Activated T-cell treated with anti-CD3 and anti-CD28 coated beads, Interleukin-2, amount 50 U/mL, for 24 hours (primary cell): ENCODE data around the gene ZC3H13.

ENCODE experiments used
- DNase-seq: peaks from one replicate; pipeline ENCODE4 v3.0.0-alpha.2; 2020
- H3K27ac Mint-ChIP-seq: 2 replicates; pipeline ENCODE4 v1.8.0; 2020; ENCODE audit warnings: mild to moderate bottlenecking, mixed read lengths
- H3K27me3 Mint-ChIP-seq: 2 replicates; pipeline ENCODE4 v1.8.0; 2020; ENCODE audit warnings: mixed read lengths
- H3K36me3 Mint-ChIP-seq: 2 replicates; pipeline ENCODE4 v1.8.0; 2020; ENCODE audit warnings: low read depth, mixed read lengths
- H3K4me1 Mint-ChIP-seq: 2 replicates; pipeline ENCODE4 v1.8.0; 2020; ENCODE audit warnings: low read depth, mixed read lengths
- H3K4me3 Mint-ChIP-seq: 2 replicates; pipeline ENCODE4 v1.8.0; 2020; ENCODE audit warnings: mild to moderate bottlenecking, moderate library complexity, mixed read lengths
- H3K9me3 Mint-ChIP-seq: 2 replicates; pipeline ENCODE4 v1.8.0; 2020; ENCODE audit warnings: mixed read lengths

ZC3H13 gene

DNA sequence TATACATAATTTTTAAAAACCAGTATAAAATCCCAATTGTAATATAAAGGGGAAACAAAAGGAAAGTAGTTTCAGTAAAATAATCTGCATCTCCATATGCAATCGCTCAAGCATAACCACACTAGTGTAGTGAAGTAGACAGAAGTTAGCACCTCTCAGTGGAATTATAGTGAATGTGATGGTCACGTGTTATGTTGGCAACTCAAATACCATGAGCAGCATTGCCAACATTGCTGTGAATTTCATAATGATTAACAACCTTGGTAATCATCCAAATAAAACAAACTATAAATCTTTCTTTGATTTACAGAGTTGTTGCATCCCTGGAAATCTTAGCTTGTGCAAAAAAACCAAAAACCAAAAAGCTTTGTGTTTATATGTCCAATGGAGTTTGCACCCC, 123.7 kb downstream of the ZC3H13 start:
- no peak overlapping the region for H3K4me3 Mint-ChIP-seq
- H3K27ac Mint-ChIP-seq, result no peak overlapping the region
- H3K9me3 Mint-ChIP-seq, result no peaks in the 10 kb centered on the region
- no peaks in the 10 kb centered on the region for H3K36me3 Mint-ChIP-seq
- DNase-seq, result no peak
- H3K27me3 Mint-ChIP-seq, result peaks cover 19% of the 10 kb centered on the region
- peaks cover 10% of the 10 kb centered on the region for H3K4me1 Mint-ChIP-seq

DNA sequence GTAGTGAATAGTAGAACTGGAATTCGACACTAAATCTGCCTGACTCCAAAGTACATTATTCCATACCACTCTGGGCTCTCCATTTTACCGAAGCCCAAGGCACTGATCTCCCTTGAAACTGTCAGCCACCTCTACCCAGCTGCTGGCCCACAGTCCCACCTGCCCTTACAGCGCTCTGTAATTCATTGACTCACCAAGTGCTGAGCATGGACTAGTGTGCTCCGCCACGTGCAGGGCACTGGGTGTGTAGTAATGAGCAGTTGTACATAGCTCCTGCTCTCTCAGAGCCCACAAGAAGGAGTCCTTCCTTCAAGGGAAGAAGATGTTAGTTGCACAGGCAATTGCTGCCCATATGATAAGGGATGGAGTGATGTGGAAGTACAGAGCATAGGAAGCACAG, 124.4 kb downstream of the ZC3H13 start:
- Mint-ChIP-seq H3K4me3 (no peak overlapping the region), H3K36me3 (no peaks in the 10 kb centered on the region), H3K9me3 (no peaks in the 10 kb centered on the region), H3K4me1 (peaks cover 3% of the 10 kb centered on the region), H3K27me3 (peaks cover 14% of the 10 kb centered on the region), H3K27ac (no peak overlapping the region)
- no peak for DNase-seq

DNA sequence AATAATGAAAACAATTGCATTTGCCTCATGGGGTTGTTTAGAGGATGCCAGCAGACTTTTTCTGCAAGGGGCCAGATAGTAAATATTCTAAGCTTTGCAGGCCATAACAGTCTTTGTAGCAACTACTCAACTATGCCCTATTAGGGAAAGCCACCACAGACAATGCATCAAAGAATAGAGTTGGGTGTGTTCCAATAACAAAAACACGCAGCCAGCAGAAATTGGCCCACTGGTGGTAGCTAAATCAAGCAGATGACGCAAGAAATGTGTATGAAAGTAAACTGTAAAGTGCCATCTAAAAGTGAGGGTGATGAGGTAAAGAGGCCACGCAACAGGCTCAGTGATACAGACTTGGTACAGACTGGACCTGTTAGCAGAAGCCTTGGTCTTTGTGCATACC, 125.8 kb downstream of the ZC3H13 start:
- Mint-ChIP-seq H3K4me3 (no peak overlapping the region), H3K4me1 (no peaks in the 10 kb centered on the region), H3K9me3 (no peaks in the 10 kb centered on the region), H3K27ac (no peak overlapping the region), H3K36me3 (no peaks in the 10 kb centered on the region), H3K27me3 (peaks cover 2% of the 10 kb centered on the region)
- DNase-seq, result no peak

DNA sequence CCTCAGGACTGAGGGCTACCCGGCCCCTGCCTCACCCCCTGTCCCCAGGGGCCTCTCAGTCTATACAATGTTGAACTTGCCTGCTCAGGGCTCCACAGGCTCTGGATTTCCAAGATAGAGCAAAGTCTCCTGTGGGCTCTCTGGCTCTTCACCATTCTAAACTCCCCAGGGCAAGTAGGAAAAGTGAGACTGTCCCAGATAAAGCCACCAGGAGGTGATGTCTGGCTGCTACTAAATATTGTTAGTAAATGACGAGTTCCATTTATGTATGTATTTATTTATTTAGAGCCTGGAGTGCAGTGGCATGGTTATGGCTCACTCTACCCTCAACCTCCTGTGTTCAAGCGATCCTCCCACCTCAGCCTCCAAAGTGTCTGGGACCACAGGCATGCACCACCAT, 127.4 kb downstream of the ZC3H13 start:
- no peaks in the 10 kb centered on the region for H3K27me3 Mint-ChIP-seq
- H3K27ac Mint-ChIP-seq, result no peak overlapping the region
- no peak for DNase-seq
- no peak overlapping the region for H3K4me3 Mint-ChIP-seq
- no peaks in the 10 kb centered on the region for H3K4me1 Mint-ChIP-seq
- H3K9me3 Mint-ChIP-seq, result no peaks in the 10 kb centered on the region
- no peaks in the 10 kb centered on the region for H3K36me3 Mint-ChIP-seq

DNA sequence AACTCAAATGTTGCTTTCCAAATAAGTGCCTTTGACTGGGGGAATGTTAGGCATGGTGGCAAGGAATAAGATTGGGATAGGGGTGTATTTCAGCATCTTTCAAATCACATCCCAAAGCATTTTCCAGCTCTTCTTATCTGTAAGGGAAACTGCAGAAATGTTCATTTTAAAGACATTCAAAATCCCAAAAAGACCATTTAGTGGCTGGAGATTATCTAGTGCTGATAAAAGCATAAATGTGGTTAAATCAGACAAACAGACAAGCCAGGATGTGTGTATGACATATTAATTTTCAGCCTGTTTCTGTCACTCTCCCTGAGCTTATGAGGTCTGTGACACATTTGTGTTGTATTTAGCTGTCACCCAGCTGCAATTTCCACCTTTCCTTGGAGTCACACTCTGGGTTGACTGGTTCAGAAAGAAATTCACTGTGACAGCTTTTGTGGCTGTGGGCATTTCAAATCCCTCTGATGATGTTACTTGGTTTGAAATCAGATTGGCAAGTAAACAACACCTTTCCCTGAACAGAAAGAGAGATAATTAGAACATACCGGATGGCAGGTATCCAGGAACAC, 131.3 kb downstream of the ZC3H13 start:
- peaks cover 8% of the 10 kb centered on the region for H3K4me1 Mint-ChIP-seq
- no peaks in the 10 kb centered on the region for H3K27me3 Mint-ChIP-seq
- H3K4me3 Mint-ChIP-seq, result no peak overlapping the region
- no peaks in the 10 kb centered on the region for H3K9me3 Mint-ChIP-seq
- H3K36me3 Mint-ChIP-seq, result no peaks in the 10 kb centered on the region
- no peak overlapping the region for H3K27ac Mint-ChIP-seq
- DNase-seq, result no peak

DNA sequence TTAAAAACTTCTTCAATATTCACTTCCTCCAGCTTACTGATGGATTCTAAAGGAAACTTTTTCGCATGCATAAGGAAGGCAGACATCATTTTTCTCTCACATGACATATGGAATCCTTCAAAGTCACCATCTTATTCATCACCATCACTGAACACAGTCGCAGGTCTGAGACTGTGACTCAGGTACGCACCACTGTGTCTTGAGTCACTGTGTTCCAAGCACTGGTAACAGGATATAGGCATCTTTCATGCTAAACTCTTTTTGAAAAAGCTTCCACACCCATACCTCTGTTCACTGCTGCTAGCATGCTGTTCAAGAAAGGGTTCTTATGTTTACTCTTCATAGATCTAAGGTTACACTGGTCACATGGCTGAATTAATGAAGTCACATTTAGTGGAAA, 133.9 kb downstream of the ZC3H13 start:
- H3K36me3 Mint-ChIP-seq, result no peaks in the 10 kb centered on the region
- H3K4me3 Mint-ChIP-seq, result no peak overlapping the region
- H3K27me3 Mint-ChIP-seq, result no peaks in the 10 kb centered on the region
- peaks cover 8% of the 10 kb centered on the region for H3K4me1 Mint-ChIP-seq
- H3K27ac Mint-ChIP-seq, result no peak overlapping the region
- no peak for DNase-seq
- no peaks in the 10 kb centered on the region for H3K9me3 Mint-ChIP-seq

DNA sequence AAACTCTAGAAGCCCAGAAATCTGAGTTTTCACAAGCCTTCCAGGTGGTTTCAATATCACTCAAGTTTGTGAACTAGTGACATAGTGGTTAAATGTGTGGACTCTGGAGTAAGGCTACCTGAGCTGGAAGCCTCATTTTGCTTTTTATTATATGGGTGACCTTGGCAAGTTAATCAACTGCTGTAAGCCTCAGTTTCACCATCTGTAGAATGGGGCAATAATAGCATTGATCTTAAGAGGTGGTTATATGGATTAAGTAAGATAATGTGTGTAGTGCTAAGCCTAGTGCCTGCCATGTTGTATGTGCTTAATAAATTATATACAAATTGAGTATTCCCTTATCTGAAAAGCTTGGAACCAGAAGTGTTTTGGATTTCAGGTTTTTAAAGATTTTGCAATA, 135.5 kb downstream of the ZC3H13 start:
- Mint-ChIP-seq H3K27ac (no peak overlapping the region), H3K27me3 (no peaks in the 10 kb centered on the region), H3K4me3 (no peak overlapping the region), H3K9me3 (no peaks in the 10 kb centered on the region), H3K4me1 (peaks cover 8% of the 10 kb centered on the region), H3K36me3 (no peaks in the 10 kb centered on the region)
- DNase-seq, result no peak

DNA sequence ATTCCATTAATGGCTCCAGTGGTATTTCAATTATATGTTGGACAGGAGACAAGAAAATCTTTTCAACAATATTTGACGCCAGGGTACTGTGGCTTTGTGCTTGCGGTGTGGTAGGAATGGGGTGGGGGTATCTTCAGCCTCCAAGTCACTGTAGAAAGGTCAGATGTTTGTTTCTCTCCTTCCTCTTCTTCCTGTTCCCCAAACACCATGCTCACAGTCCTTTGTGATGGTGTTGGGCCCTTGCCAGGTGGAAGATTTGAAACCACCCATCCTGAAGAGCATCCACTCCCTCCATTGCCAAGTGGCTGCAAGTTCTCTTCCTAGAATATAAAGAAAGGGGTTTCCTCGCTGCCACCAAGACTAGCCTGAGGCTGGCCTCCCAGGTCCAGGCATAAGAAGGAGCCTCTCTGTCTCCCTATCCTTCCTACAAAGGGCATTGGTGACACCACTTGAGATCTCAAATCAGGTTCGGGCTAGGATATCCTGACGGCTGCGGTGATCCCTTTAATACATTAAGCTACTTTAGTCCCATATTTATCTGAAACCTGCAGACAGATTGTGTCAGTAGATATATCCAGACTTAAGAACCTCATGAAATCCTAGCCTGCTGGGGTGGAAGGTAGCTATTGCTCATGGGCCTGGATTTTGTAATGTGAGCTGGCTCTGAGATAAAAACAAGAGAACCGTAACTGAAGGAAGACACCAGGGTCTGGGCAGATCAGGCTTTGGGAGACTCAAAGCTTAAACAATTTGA, 136.7 kb downstream of the ZC3H13 start:
- Mint-ChIP-seq H3K4me3 (no peak overlapping the region), H3K9me3 (no peaks in the 10 kb centered on the region), H3K27ac (no peak overlapping the region), H3K36me3 (no peaks in the 10 kb centered on the region), H3K4me1 (peaks cover 8% of the 10 kb centered on the region), H3K27me3 (no peaks in the 10 kb centered on the region)
- no peak for DNase-seq

DNA sequence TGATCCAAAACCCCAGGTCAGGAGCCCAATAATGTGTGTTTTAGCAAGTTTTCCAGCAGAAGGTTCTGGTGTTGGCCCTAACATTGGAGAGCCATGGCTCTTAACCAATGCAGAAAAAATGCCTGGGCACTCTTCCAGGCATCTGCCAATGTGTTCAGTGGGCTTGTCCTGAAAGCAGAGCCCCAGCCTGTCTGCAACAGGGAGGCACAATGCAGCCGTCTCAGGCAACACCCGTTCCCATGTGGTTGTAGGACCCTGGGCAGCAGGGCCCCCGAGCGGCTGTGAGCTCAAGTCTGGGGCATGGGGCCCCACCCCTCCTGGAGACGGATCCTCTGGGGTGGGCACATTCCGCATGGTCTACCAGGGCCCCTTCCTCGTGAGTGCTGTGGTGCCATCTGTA, 142.9 kb downstream of the ZC3H13 start:
- Mint-ChIP-seq H3K36me3 (no peaks in the 10 kb centered on the region), H3K4me3 (no peak overlapping the region), H3K27me3 (no peaks in the 10 kb centered on the region), H3K4me1 (no peaks in the 10 kb centered on the region), H3K9me3 (no peaks in the 10 kb centered on the region), H3K27ac (no peak overlapping the region)
- DNase-seq, result no peak

DNA sequence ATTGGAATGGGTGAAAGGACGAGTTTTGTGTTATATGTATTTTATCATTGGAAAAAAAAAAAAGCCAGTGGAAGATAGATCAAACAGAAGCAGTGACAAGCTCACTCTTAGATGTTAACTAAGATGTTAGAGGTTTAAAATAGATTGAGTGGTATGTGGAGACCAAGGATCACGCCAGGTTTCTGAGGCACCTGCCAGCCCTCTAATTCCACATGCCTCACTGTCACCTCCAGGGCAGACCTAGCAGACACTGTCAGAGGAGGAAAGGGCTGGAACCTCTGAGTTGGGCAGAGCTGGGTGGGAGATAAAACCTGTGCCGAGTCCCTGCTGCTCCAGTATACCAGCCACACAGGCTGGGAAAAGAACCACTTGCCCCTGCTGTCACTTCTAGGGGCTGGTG, 143.5 kb downstream of the ZC3H13 start:
- no peak overlapping the region for H3K4me3 Mint-ChIP-seq
- DNase-seq, result no peak
- H3K4me1 Mint-ChIP-seq, result no peaks in the 10 kb centered on the region
- H3K27me3 Mint-ChIP-seq, result no peaks in the 10 kb centered on the region
- H3K36me3 Mint-ChIP-seq, result no peaks in the 10 kb centered on the region
- H3K27ac Mint-ChIP-seq, result no peak overlapping the region
- H3K9me3 Mint-ChIP-seq, result no peaks in the 10 kb centered on the region

DNA sequence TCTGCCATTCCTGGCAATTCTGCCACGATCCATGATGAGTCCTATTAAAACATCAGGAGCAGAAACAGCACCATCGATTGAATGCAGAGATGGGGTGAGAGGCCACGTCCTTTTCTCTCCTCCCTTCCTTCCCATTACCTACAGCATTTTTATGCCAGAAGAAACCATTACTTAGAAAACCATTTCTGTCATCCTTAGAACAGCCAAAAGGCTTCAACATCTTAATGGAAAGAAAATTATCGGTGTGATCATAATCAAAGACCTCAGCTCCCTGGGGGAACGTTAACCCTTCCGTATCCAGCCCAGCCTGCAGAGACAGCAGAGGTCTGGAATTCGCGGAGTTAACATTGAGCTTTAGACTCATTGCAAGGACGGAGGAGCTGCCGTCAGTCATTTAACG, 145.0 kb downstream of the ZC3H13 start:
- DNase-seq, result no peak
- H3K9me3 Mint-ChIP-seq, result no peaks in the 10 kb centered on the region
- H3K27me3 Mint-ChIP-seq, result no peaks in the 10 kb centered on the region
- H3K4me1 Mint-ChIP-seq, result no peaks in the 10 kb centered on the region
- H3K36me3 Mint-ChIP-seq, result no peaks in the 10 kb centered on the region
- H3K4me3 Mint-ChIP-seq, result no peak overlapping the region
- H3K27ac Mint-ChIP-seq, result no peak overlapping the region
